Glomerular visceral epithelial cell (primary cell): Measurements from ENCODE around the gene SUPT5H.

ENCODE experiments used
- DNase-seq: peaks from one replicate; pipeline ENCODE4 v3.0.0-alpha.2; 2016; ENCODE audit errors: extremely low spot score

Gene SUPT5H

GRCh38 chr19:39445196-39446111, at the start of gene SUPT5H:
TSS of gene SUPT5H (plus strand) at chr19:39445582. CDS start at chr19:39445891, 309 bp downstream.
- peak; percentile 98 for DNase-seq

- DNase-seq: peak; percentile 86
Observed at GRCh38 chr19:39397360-39398296, 47.8 kb upstream of the SUPT5H start.

- DNase-seq: peak; percentile 60
Observed at GRCh38 chr19:39398297-39398864, 47.0 kb upstream of the SUPT5H start.

- DNase-seq: no peak
Observed at GRCh38 chr19:39399668-39400050, 45.7 kb upstream of the SUPT5H start.

GRCh38 chr19:39400061-39400460, 45.3 kb upstream of the SUPT5H start:
- no peak for DNase-seq

GRCh38 chr19:39401070-39401548, 44.3 kb upstream of the SUPT5H start:
- DNase-seq: no peak

DNA sequence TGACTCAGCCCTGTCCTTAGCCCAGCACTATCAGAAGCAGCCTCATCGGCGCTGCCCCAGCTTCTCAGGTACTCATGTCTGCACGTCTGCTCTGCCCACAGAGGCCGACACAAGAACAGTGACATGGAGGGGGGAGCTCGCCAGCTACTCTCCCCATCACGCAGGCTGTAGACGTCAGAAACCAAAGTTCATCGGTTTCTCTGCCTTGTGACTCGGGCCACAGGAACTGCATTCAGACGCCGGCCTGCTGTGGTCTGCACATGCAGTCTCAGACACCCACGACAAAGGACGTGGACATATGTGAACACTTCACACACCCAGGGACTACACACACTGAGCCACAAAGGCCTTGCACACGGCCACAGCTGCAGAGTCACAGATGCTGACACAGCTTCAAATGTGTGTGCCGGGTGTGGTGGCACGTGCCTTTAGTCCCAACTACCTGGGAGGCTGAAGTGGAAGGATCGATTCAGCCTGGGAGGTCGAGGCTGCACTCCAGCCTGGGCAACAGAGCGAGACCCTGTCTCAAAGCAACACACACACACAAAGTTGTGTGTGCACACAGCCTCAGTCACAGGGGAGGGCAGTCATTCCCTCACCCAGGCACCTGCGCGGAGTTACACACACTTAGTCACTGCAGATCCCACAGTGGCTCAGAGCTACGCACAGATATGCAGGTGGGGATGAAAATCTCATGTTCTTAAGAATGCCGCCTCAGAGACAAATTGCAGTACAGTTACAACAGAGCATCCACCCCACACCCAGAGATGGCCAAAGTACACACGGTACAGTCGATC, 43.6 kb upstream of the SUPT5H start:
- DNase-seq: peak; percentile 81

GRCh38 chr19:39402346-39403300, 42.8 kb upstream of the SUPT5H start:
- peak; percentile 80 for DNase-seq

DNA sequence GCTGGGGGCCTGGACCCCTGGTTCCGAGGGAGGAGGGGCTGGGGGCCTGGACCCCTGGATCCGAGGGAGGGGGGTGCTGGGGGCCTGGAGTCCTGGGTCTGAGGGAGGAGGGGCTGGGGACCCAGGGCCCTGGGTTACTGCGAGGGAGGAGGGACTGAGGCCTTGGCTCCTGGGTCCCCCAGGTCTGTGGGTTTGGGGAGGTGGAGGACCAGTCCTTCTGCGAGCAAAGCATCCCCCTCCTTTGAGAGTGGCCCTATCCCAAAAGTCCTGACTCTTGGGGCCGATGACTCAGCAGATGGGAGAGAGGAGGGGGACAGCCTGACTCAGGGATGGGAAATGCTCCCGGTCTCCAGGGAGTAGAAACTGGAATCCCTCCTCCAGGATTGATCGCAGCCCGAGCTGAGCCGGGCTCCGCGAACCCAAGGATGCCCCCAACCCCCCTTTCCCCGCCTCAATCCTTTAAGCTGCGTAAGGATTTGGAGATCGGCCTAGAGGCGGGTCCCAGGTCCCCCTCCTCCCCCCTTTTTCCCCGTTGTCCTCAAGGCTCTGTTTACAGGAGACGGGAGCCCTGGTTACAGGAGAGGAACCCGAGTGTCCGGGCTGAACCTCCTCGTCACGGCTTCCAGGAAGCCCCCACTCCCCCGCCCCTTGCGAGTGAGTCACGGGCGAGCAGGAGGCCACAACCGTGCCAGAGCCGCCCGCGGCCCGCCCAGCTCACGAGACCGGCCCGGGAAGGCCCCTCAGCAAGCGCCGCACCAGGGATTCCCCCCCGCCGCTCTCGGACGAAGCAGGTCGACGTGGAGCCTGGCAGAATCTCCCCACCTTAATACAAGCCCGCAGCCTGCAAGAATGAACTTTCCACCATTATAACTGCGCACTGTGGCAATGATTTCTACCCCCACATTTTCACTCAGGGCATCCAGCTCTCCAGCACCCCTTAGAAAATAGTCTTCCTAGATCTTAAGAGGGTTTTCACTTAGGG, 41.8 kb upstream of the SUPT5H start:
- DNase-seq: peak; percentile 97

DNA sequence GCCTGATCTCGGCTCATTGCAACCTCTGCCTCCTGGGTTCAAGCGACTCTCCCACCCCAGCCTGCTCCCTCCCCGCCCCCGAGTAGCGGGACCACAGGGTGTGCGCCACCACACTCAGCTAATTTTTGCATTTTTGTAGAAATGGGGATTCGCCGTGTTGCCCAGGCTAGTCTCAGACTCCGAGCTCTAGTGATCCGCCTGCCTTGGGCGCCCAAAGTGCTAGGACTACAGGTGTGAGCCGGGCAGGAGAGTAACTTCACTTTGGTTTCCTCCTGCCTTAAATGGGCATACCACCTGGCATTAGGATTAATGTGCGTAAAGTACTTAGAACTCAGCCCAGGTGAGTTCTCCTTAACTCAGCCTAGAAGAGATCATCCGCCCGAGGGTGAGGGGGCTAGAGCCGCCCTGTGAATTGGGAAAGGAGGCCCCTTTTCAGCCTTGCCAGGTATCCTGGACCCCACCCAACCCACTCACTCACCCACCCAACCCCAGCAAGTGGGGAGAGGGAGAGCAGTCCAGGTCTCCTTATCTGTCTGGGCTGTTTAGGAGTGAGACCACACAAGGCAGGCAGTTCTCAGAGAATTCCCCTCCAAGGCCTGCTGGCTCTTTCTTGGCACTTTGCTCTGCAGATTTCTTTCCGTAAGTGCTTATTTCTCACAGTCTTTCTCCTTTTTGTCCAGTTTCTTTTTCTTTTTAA, 40.0 kb upstream of the SUPT5H start:
- no peak for DNase-seq

- DNase-seq: no peak
Observed at GRCh38 chr19:39405958-39406655, 39.3 kb upstream of the SUPT5H start.

- peak; percentile 92 for DNase-seq
Observed at GRCh38 chr19:39406656-39407409, 38.5 kb upstream of the SUPT5H start, which contains the start of gene ZFP36. TSS of gene ZFP36 (plus strand) at chr19:39406847. CDS start at chr19:39406905, 58 bp downstream.

DNA sequence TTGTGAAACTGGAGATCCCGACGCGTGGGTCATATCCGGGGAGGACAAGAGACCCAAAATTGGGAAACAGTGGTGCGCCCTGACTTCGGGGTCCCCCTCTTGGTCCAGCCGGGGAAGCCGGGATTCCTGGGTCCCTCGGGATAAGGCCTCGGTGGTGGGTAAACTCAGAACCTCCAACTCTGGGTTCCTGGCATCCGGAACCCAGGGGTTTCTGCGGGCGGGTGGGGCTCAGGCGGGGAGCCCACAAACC, 38.0 kb upstream of the SUPT5H start:
- DNase-seq: no peak

DNA sequence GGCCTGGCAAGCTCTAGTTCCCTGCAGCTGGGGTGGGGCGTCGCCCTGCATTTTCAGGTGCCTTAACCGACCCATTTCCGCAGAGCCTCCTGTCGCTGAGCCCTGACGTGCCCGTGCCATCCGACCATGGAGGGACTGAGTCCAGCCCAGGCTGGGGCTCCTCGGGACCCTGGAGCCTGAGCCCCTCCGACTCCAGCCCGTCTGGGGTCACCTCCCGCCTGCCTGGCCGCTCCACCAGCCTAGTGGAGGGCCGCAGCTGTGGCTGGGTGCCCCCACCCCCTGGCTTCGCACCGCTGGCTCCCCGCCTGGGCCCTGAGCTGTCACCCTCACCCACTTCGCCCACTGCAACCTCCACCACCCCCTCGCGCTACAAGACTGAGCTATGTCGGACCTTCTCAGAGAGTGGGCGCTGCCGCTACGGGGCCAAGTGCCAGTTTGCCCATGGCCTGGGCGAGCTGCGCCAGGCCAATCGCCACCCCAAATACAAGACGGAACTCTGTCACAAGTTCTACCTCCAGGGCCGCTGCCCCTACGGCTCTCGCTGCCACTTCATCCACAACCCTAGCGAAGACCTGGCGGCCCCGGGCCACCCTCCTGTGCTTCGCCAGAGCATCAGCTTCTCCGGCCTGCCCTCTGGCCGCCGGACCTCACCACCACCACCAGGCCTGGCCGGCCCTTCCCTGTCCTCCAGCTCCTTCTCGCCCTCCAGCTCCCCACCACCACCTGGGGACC, 37.6 kb upstream of the SUPT5H start:
- DNase-seq: peak; percentile 47

DNA sequence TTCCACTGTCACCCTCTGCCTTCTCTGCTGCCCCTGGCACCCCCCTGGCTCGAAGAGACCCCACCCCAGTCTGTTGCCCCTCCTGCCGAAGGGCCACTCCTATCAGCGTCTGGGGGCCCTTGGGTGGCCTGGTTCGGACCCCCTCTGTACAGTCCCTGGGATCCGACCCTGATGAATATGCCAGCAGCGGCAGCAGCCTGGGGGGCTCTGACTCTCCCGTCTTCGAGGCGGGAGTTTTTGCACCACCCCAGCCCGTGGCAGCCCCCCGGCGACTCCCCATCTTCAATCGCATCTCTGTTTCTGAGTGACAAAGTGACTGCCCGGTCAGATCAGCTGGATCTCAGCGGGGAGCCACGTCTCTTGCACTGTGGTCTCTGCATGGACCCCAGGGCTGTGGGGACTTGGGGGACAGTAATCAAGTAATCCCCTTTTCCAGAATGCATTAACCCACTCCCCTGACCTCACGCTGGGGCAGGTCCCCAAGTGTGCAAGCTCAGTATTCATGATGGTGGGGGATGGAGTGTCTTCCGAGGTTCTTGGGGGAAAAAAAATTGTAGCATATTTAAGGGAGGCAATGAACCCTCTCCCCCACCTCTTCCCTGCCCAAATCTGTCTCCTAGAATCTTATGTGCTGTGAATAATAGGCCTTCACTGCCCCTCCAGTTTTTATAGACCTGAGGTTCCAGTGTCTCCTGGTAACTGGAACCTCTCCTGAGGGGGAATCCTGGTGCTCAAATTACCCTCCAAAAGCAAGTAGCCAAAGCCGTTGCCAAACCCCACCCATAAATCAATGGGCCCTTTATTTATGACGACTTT, 36.8 kb upstream of the SUPT5H start:
- peak; percentile 30 for DNase-seq
